ENCODE results near the gene PRRC2A.

- TF ChIP-seq POLR2A (IDR thresholded peaks at IDR 0.05; ENCODE audit: low read length) (no peak), GATA1 (IDR thresholded peaks at IDR 0.05; ENCODE audit: low read depth, low read length) (no peak)
Measured at GRCh38 chr6:31676904-31677303, 56.4 kb downstream of the PRRC2A start.
